NCI-H2107 treated with DMSO at 0.1 percent for 48 hours (cell line): Measurements from ENCODE around the gene RTN4.
"Not testable (repeated sequence)": the region's sequence is repeated elsewhere in the genome, so short reads cannot be mapped to it uniquely, and the experiment has no call there.

Experiments used
- DNase-seq: peaks from one replicate; lab custom pipeline; 2025; ENCODE audit not compliant: unreplicated experiment; lab: John Stamatoyannopoulos, UW

Gene RTN4

GRCh38 chr2:55050100-55050994 is at the start of gene RTN4:
Gene RTN4 (minus strand): TSS chr2:55050451. CDS start chr2:55050300, 151 bp downstream.
- peak; percentile 98 for DNase-seq

GRCh38 chr2:55099493-55099877 is 49.2 kb upstream of the RTN4 start:
- no peak for DNase-seq

- DNase-seq: no peak
Measured at GRCh38 chr2:55097461-55098410, 47.5 kb upstream of the RTN4 start.

- DNase-seq: no peak
Measured at GRCh38 chr2:55097082-55097460, 46.8 kb upstream of the RTN4 start.

- DNase-seq: no peak
Measured at GRCh38 chr2:55096586-55096985, 46.3 kb upstream of the RTN4 start.

GRCh38 chr2:55093381-55093780 is 43.1 kb upstream of the RTN4 start:
- no peak for DNase-seq

- no peak for DNase-seq
Measured at GRCh38 chr2:55092439-55092838, 42.2 kb upstream of the RTN4 start.

GRCh38 chr2:55091681-55092080 is 41.4 kb upstream of the RTN4 start:
- not testable (repeated sequence) for DNase-seq

GRCh38 chr2:55090702-55091101 is 40.5 kb upstream of the RTN4 start:
- DNase-seq: no peak

GRCh38 chr2:55089726-55090125 is 39.5 kb upstream of the RTN4 start:
- DNase-seq: no peak

- DNase-seq: no peak
Measured at GRCh38 chr2:55088400-55088799, 38.1 kb upstream of the RTN4 start.

GRCh38 chr2:55087936-55088335 is 37.7 kb upstream of the RTN4 start:
- no peak for DNase-seq

- DNase-seq: no peak
Measured at GRCh38 chr2:55087501-55087900, 37.2 kb upstream of the RTN4 start.

- no peak for DNase-seq
Measured at GRCh38 chr2:55085113-55086040, 35.1 kb upstream of the RTN4 start.

- DNase-seq: no peak
Measured at GRCh38 chr2:55084641-55085040, 34.4 kb upstream of the RTN4 start.

- DNase-seq: no peak
Measured at GRCh38 chr2:55080204-55080738, 30.0 kb upstream of the RTN4 start.

GRCh38 chr2:55078956-55079355 is 28.7 kb upstream of the RTN4 start:
- DNase-seq: no peak

GRCh38 chr2:55076721-55077120 is 26.5 kb upstream of the RTN4 start:
- DNase-seq: no peak

- not testable (repeated sequence) for DNase-seq
Measured at GRCh38 chr2:55076019-55076418, 25.8 kb upstream of the RTN4 start.
